HepG2 (cell line): ENCODE data around the gene TAT. TPM values are rescaled to one million over a fixed set of nuclear protein-coding genes. Genes with fewer than 3 reads are reported as not detected.
A peak's percentile ranks its signal among the peaks of the same experiment; 100 is the strongest.

Experiments used
- ELF1 ChIP-seq: sonication (generic); formaldehyde crosslinking; IDR thresholded peaks from 2 replicates; pipeline ENCODE4 v1.4.0; 2020; ENCODE audit warnings: missing genetic modification reagents
- FOXK1 ChIP-seq: sonication (generic); formaldehyde crosslinking; IDR thresholded peaks from 2 replicates; pipeline ENCODE4 v1.4.0; 2020; ENCODE audit warnings: low read depth, missing genetic modification reagents, borderline replicate concordance
- GABPA ChIP-seq, 2 experiments: IDR thresholded peaks; 2 replicates each; pipeline ENCODE4 v1.6.1; 2011 to 2016; ENCODE audit warnings: low read depth in 2 of 2, low read length in 1 of 2, missing biosample characterization in 1 of 2, missing genetic modification characterization in 1 of 2
- HHEX ChIP-seq: IDR thresholded peaks from 2 replicates; pipeline ENCODE4 v1.6.1; 2016; ENCODE audit warnings: control low read depth
- KLF11 ChIP-seq: IDR thresholded peaks from 2 replicates; pipeline ENCODE4 v1.6.1; 2016; ENCODE audit warnings: missing compliant biosample characterization
- RXRA ChIP-seq: sonication (generic); formaldehyde crosslinking; IDR thresholded peaks from 2 replicates; pipeline ENCODE4 v1.5.1; 2020; ENCODE audit warnings: missing genetic modification reagents
- SIN3B ChIP-seq: fragments of 150-350 bp; IDR thresholded peaks from 2 replicates; pipeline ENCODE4 v1.6.1; 2014; ENCODE audit warnings: low read length
- TEAD2 ChIP-seq: sonication (generic); formaldehyde crosslinking; IDR thresholded peaks from 2 replicates; pipeline ENCODE4 v1.9.0; 2021; ENCODE audit warnings: missing genetic modification reagents
- ZMAT3 ChIP-seq: sonication (generic); formaldehyde crosslinking; conservative IDR thresholded peaks from 2 replicates; pipeline ENCODE4 v1.7.0; 2021; ENCODE audit warnings: missing genetic modification reagents
- ZNF292 ChIP-seq: sonication (generic); formaldehyde crosslinking; IDR thresholded peaks from 2 replicates; pipeline ENCODE4 v1.8.1; 2022; ENCODE audit warnings: mild to moderate bottlenecking, low read depth, missing genetic modification reagents, borderline replicate concordance
- ZNF546 ChIP-seq: sonication (generic); formaldehyde crosslinking; conservative IDR thresholded peaks from 2 replicates; pipeline ENCODE4 v1.8.1; 2023; ENCODE audit warnings: mild to moderate bottlenecking, missing genetic modification reagents
- ZNF563 ChIP-seq: sonication (generic); formaldehyde crosslinking; IDR thresholded peaks from 2 replicates; pipeline ENCODE4 v1.8.0; 2022; ENCODE audit warnings: mild to moderate bottlenecking, moderate library complexity, missing genetic modification reagents
- ZNF768 ChIP-seq: sonication (generic); formaldehyde crosslinking; IDR thresholded peaks from 2 replicates; pipeline ENCODE4 v1.4.0; 2020; ENCODE audit warnings: missing genetic modification reagents
- polyA plus RNA-seq, 8 experiments: library from polyadenylated mRNA; depleted of rRNA in 3 of 8; stranded (reverse) in 7 of 8; unstranded in 1 of 8; fragments of >200 nt; fragmentation: Illumina TruSeq in 4 of 8; extraction: Trizol in 4 of 8; gene quantifications; 2 replicates each; pipeline versions ENCODE4 v1.2.1 to v1.2.3, GENCODE V29; 2011 to 2016; ENCODE audit warnings: low read depth in 4 of 8, missing spikeins in 1 of 8, mixed read lengths in 1 of 8; ENCODE audit not compliant: insufficient read depth in 1 of 8
- total RNA-seq, 5 experiments: library from RNA; depleted of rRNA; stranded (reverse); fragments of >200 nt; fragmentation: Illumina TruSeq; extraction: Trizol; gene quantifications; 2 replicates each; pipeline ENCODE4 v1.2.3, GENCODE V29; 2016; ENCODE audit warnings: low read depth in 1 of 5
- TF ChIP-seq, protein P1 (sequence below): sonication (generic); formaldehyde crosslinking; IDR thresholded peaks from 2 replicates; pipeline ENCODE4 v1.5.0; 2020; ENCODE audit warnings: missing genetic modification reagents
- TF ChIP-seq, protein P2 (sequence below): sonication (generic); formaldehyde crosslinking; IDR thresholded peaks from 2 replicates; pipeline ENCODE4 v1.8.1; 2023; ENCODE audit warnings: mild to moderate bottlenecking, moderate library complexity, missing genetic modification reagents
- TF ChIP-seq, protein P3 (sequence below): sonication (generic); formaldehyde crosslinking; IDR thresholded peaks from 2 replicates; pipeline ENCODE4 v1.8.0; 2022; ENCODE audit warnings: low read depth, missing genetic modification reagents
- TF ChIP-seq, protein P4 (sequence below): sonication (generic); formaldehyde crosslinking; IDR thresholded peaks from 2 replicates; pipeline ENCODE4 v1.8.0; 2022; ENCODE audit warnings: mild to moderate bottlenecking, missing genetic modification reagents; ENCODE audit not compliant: insufficient replicate concordance
- TF ChIP-seq, protein P5 (sequence below): IDR thresholded peaks from 2 replicates; pipeline ENCODE4 v1.6.1; 2018; ENCODE audit warnings: missing genetic modification reagents
- TF ChIP-seq, protein P6 (sequence below): sonication (generic); formaldehyde crosslinking; IDR thresholded peaks from 2 replicates; pipeline ENCODE4 v1.5.1; 2020; ENCODE audit warnings: missing genetic modification reagents, mild to moderate bottlenecking, borderline replicate concordance

TAT gene
- total and polyA plus RNA-seq, 2 of the 13 experiments (the other 11 are each of a cell fraction or from before 2014, with no cell fraction given) = 1.6 to 5.8 TPM

DNA sequence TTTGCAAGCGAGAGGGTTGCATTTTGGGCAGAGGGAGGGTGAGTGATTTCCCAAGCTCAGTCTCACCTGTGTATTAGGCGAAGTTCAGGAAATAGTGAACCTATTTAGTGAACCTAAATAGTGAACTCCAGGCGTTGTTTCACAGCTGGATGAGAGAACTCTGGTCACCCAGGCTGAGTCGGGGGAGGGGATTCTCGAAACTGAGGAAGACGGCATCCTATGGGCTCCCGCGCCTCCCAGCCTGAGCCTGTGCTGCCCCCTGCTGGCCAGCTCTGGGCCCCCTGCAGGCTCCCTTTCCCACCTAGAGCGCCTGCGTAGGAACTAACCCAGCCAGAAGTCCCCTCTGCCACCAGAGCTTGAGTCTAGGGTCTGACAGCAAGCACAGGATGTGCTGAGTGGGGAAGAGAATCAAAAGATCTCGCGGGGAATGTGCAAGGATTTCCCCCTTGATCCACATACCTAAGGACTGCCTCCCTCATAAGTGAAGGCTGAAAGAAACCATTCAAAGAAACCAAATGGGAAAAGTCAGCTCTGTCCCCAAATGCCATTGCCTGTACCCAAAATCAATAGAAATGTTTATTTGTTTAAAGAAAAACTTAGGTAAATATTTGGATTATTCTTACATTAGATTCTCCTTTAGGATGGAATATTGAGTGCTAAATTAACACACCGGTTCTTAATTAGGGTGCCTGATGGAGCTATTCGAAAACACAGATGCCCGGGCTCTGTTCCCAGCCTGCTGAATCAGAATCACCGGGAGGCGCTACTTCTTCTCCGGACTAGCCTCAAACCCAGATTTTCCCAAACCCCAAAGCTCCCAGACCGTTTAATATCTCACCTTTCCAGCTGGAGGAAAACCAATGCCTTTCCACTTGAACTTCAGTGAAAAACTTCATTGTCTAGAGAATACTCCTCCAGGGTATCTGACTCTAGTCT is 34.3 kb upstream of the TAT start (continued):
- no peak for TF ChIP-seq GABPA (IDR thresholded peaks at IDR 0.05; ENCODE audit: low read depth, low read length)
- no peak for TF ChIP-seq GABPA (CRISPR knock-in tag; IDR thresholded peaks at IDR 0.05; ENCODE audit: low read depth)
- TF ChIP-seq, protein P1, sequence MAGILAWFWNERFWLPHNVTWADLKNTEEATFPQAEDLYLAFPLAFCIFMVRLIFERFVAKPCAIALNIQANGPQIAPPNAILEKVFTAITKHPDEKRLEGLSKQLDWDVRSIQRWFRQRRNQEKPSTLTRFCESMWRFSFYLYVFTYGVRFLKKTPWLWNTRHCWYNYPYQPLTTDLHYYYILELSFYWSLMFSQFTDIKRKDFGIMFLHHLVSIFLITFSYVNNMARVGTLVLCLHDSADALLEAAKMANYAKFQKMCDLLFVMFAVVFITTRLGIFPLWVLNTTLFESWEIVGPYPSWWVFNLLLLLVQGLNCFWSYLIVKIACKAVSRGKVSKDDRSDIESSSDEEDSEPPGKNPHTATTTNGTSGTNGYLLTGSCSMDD (CRISPR knock-in tag) = no peak
- TF ChIP-seq, protein P2, sequence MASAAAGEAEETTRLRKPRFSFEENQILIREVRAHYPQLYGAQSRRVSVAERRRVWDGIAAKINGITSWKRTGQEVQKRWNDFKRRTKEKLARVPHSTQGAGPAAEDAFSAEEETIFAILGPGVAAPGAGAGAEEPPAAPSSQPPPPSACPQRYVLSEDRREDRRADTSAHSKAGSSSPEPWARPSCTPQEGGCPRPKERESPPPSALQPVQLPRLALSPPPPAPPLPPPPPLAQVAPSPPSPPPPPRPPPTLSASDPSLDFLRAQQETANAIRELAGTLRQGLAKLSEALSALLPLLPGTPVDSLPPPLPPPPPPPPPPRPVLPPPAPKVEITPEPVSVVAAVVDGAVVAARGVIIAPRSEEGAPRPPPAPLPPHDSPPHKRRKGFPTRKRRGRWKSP (CRISPR knock-in tag) = peak; percentile 27; the same call in 1 of the 2 replicates
- no peak for TF ChIP-seq HHEX (CRISPR knock-in tag)
- no peak for TF ChIP-seq SIN3B
- TF ChIP-seq, protein P3, sequence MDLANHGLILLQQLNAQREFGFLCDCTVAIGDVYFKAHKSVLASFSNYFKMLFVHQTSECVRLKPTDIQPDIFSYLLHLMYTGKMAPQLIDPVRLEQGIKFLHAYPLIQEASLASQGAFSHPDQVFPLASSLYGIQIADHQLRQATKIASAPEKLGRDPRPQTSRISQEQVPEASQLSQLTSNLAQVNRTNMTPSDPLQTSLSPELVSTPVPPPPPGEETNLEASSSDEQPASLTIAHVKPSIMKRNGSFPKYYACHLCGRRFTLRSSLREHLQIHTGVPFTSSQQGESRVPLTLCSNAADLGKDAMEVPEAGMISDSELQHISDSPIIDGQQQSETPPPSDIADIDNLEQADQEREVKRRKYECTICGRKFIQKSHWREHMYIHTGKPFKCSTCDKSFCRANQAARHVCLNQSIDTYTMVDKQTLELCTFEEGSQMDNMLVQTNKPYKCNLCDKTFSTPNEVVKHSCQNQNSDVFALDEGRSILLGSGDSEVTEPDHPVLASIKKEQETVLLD (CRISPR knock-in tag) = no peak
- TF ChIP-seq, protein P4, sequence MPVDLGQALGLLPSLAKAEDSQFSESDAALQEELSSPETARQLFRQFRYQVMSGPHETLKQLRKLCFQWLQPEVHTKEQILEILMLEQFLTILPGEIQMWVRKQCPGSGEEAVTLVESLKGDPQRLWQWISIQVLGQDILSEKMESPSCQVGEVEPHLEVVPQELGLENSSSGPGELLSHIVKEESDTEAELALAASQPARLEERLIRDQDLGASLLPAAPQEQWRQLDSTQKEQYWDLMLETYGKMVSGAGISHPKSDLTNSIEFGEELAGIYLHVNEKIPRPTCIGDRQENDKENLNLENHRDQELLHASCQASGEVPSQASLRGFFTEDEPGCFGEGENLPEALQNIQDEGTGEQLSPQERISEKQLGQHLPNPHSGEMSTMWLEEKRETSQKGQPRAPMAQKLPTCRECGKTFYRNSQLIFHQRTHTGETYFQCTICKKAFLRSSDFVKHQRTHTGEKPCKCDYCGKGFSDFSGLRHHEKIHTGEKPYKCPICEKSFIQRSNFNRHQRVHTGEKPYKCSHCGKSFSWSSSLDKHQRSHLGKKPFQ (CRISPR knock-in tag) = no peak
- no peak for TF ChIP-seq ZMAT3 (CRISPR knock-in tag)
- TF ChIP-seq, protein P5, sequence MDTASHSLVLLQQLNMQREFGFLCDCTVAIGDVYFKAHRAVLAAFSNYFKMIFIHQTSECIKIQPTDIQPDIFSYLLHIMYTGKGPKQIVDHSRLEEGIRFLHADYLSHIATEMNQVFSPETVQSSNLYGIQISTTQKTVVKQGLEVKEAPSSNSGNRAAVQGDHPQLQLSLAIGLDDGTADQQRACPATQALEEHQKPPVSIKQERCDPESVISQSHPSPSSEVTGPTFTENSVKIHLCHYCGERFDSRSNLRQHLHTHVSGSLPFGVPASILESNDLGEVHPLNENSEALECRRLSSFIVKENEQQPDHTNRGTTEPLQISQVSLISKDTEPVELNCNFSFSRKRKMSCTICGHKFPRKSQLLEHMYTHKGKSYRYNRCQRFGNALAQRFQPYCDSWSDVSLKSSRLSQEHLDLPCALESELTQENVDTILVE (CRISPR knock-in tag) = no peak; the same call in 1 of the 2 replicates
- TF ChIP-seq ZNF546 = no peak
- no peak for TF ChIP-seq ELF1
- TF ChIP-seq, protein P6, sequence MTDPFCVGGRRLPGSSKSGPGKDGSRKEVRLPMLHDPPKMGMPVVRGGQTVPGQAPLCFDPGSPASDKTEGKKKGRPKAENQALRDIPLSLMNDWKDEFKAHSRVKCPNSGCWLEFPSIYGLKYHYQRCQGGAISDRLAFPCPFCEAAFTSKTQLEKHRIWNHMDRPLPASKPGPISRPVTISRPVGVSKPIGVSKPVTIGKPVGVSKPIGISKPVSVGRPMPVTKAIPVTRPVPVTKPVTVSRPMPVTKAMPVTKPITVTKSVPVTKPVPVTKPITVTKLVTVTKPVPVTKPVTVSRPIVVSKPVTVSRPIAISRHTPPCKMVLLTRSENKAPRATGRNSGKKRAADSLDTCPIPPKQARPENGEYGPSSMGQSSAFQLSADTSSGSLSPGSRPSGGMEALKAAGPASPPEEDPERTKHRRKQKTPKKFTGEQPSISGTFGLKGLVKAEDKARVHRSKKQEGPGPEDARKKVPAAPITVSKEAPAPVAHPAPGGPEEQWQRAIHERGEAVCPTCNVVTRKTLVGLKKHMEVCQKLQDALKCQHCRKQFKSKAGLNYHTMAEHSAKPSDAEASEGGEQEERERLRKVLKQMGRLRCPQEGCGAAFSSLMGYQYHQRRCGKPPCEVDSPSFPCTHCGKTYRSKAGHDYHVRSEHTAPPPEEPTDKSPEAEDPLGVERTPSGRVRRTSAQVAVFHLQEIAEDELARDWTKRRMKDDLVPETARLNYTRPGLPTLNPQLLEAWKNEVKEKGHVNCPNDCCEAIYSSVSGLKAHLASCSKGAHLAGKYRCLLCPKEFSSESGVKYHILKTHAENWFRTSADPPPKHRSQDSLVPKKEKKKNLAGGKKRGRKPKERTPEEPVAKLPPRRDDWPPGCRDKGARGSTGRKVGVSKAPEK (CRISPR knock-in tag) = no peak
- TF ChIP-seq RXRA (CRISPR knock-in tag) = peak; percentile 32; the same call in 1 of the 2 replicates
- 0 out of 2 replicates have a peak, but pooled peaks have one; percentile 50 for TF ChIP-seq ZNF768 (CRISPR knock-in tag)
- TF ChIP-seq KLF11 (CRISPR knock-in tag) = no peak; the same call in 1 of the 2 replicates
- no peak for TF ChIP-seq ZNF563 (CRISPR knock-in tag)
- TF ChIP-seq ZNF292 = no peak
- no peak for TF ChIP-seq TEAD2 (CRISPR knock-in tag)
- no peak; the same call in 1 of the 2 replicates for TF ChIP-seq FOXK1 (CRISPR knock-in tag)
